Panc1 (cell line): Measurements from ENCODE around the gene TADA3. TPM values are rescaled to one million over a fixed set of nuclear protein-coding genes. Genes with fewer than 3 reads are reported as not detected.

Experiments used
- ATAC-seq: fragments of 200-7000 bp; cut with Tn5 transposase; 2 replicates; pipeline ENCODE4 v1.9.1; 2020; ENCODE audit warnings: mild to moderate bottlenecking, moderate library complexity
- BruUV-seq: library from RNA; stranded (reverse); fragments of 400-500 nt; replicated peaks from 2 replicates; lab custom pipeline; 2021; lab: Mats Ljungman, UMichigan
- CTCF ChIA-PET: fragments of 300-600 bp; sonication (Branson Sonifier 250); formaldehyde crosslinking; loops from one replicate; lab custom pipeline; 2022; ENCODE audit warnings: antibody characterized with exemption; lab: Charles Lee
- POLR2A ChIA-PET: fragments of 300-600 bp; sonication (Branson Sonifier 250); formaldehyde crosslinking; loops from one replicate; lab custom pipeline; 2022; ENCODE audit warnings: antibody characterized with exemption; lab: Charles Lee
- DNase-seq: peaks from one replicate; pipeline ENCODE4 v3.0.0-alpha.2; 2010; ENCODE audit warnings: low read depth, low spot score
- H3K27ac ChIP-seq: 2 replicates; pipeline ENCODE4 v1.5.1; 2011; ENCODE audit warnings: mild to moderate bottlenecking, low read length, inconsistent platforms
- H3K27me3 ChIP-seq: fragments of 200-500 bp; sonication (Bioruptor generic); 2 replicates; pipeline ENCODE4 v1.6.0; 2014; ENCODE audit warnings: low read length, inconsistent platforms; ENCODE audit not compliant: control insufficient read depth, insufficient read depth
- H3K36me3 ChIP-seq: fragments of 200-500 bp; sonication (Bioruptor generic); 2 replicates; pipeline ENCODE4 v1.5.1; 2014; ENCODE audit warnings: inconsistent platforms, mild to moderate bottlenecking, low read length, moderate library complexity; ENCODE audit not compliant: control insufficient read depth, insufficient read depth
- H3K4me1 ChIP-seq: 2 replicates; pipeline ENCODE4 v1.5.1; 2011; ENCODE audit warnings: inconsistent platforms, mild to moderate bottlenecking, low read length, moderate library complexity; ENCODE audit not compliant: control insufficient read depth, insufficient read depth
- H3K4me3 ChIP-seq, 2 experiments: 2 replicates each; pipeline ENCODE4 v1.5.1; 2011 to 2012; ENCODE audit warnings: low read depth in 2 of 2, low read length in 2 of 2, mild to moderate bottlenecking in 2 of 2, inconsistent platforms in 1 of 2, moderate library complexity in 1 of 2
- H3K9me3 ChIP-seq: fragments of 200-500 bp; sonication (Bioruptor generic); 2 replicates; pipeline ENCODE4 v1.5.1; 2014; ENCODE audit warnings: low read depth, mild to moderate bottlenecking, inconsistent platforms, low read length, moderate library complexity; ENCODE audit not compliant: control insufficient read depth, insufficient read depth
- POLR2AphosphoS5 ChIP-seq: IDR thresholded peaks from 2 replicates; pipeline ENCODE4 v1.6.1; 2012; ENCODE audit warnings: mild to moderate bottlenecking, low read depth, low read length, moderate library complexity
- SIN3A ChIP-seq: IDR thresholded peaks from 2 replicates; pipeline ENCODE4 v1.6.1; 2012; ENCODE audit warnings: low read depth, mild to moderate bottlenecking, low read length, moderate library complexity, borderline replicate concordance; ENCODE audit not compliant: insufficient read depth
- TCF7L2 ChIP-seq: IDR thresholded peaks from 2 replicates; pipeline ENCODE4 v1.6.1; 2011; ENCODE audit warnings: mild to moderate bottlenecking, low read depth, low read length, inconsistent platforms
- in situ Hi-C: cut with HindIII; loops from 2 replicates; pipeline ENCODE4 v1.10.0; 2016; ENCODE audit warnings: low sequenced_read_pairs, low pct_unique_long_range_greater_than_20kb
- intact Hi-C: fragments of 100-400 bp; cut with micrococcal nuclease; formaldehyde crosslinking; loops from one replicate; pipeline ENCODE4 v1.10.0; 2022; ENCODE audit not compliant: unreplicated experiment
- total RNA-seq: library from RNA; stranded (reverse); gene quantifications from one replicate; pipeline ENCODE4 v1.2.1, GENCODE V29; 2021; ENCODE audit not compliant: unreplicated experiment
- TF ChIP-seq, protein P1 (sequence below): fragments of 450-650 bp; IDR thresholded peaks from 2 replicates; pipeline ENCODE4 v1.5.1; 2017; ENCODE audit warnings: mild to moderate bottlenecking
- TF ChIP-seq, protein P2 (sequence below), 2 experiments: IDR thresholded peaks; 2 replicates each; pipeline ENCODE4 v1.6.1; 2011 to 2012; ENCODE audit warnings: low read depth in 2 of 2, control low read depth in 1 of 2, low read length in 1 of 2, mild to moderate bottlenecking in 1 of 2, moderate library complexity in 1 of 2; ENCODE audit not compliant: insufficient read depth in 1 of 2

TADA3 gene
- total RNA-seq, 1 experiment from 2014 or later: 61.3 TPM

DNA sequence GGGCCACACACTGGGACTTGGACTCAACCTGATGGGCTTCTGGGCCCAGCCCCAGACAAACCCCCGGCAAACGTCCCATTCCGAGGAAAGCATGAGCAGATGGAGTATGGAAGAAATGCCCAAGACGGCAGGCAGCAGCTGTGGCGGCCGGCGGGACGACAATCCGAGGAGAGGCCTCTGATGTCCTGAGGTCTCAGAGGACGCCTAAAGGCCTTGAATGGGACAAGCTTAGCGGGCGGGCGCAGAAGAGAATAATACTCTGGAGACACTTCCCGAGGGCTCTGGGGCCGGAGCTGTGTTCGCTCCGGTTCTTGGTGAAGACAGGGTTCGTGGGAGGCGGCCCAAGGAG lies 43.0 kb downstream of the TADA3 start:
- ChIA-PET POLR2A (interaction anchor here (0.5 to 0.9 kb wide), 3 partner anchors 12 to 865 kb away, joined by 3 to 10 read pairs (median 4); partner anchors contain the start of gene ARPC4), CTCF (interaction anchor here (1.0 kb wide), 1 partner anchor 22 kb away, joined by 3 read pairs; no protein-coding TSS in a partner anchor)
- no peaks in the 10 kb centered on the region for H3K9me3 ChIP-seq
- peaks cover 7% of the 10 kb centered on the region; the same call in 1 of the 2 replicates for H3K4me1 ChIP-seq
- H3K27me3 ChIP-seq: no peaks in the 10 kb centered on the region
- H3K27ac ChIP-seq: peak overlapping the region; percentile 88
- intact Hi-C loops: no loop called here
- TF ChIP-seq SIN3A: no peak
- TF ChIP-seq, protein P1, sequence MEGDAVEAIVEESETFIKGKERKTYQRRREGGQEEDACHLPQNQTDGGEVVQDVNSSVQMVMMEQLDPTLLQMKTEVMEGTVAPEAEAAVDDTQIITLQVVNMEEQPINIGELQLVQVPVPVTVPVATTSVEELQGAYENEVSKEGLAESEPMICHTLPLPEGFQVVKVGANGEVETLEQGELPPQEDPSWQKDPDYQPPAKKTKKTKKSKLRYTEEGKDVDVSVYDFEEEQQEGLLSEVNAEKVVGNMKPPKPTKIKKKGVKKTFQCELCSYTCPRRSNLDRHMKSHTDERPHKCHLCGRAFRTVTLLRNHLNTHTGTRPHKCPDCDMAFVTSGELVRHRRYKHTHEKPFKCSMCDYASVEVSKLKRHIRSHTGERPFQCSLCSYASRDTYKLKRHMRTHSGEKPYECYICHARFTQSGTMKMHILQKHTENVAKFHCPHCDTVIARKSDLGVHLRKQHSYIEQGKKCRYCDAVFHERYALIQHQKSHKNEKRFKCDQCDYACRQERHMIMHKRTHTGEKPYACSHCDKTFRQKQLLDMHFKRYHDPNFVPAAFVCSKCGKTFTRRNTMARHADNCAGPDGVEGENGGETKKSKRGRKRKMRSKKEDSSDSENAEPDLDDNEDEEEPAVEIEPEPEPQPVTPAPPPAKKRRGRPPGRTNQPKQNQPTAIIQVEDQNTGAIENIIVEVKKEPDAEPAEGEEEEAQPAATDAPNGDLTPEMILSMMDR: no peak
- no peak for TF ChIP-seq POLR2AphosphoS5
- TF ChIP-seq TCF7L2: no peak
- TF ChIP-seq, protein P2, sequence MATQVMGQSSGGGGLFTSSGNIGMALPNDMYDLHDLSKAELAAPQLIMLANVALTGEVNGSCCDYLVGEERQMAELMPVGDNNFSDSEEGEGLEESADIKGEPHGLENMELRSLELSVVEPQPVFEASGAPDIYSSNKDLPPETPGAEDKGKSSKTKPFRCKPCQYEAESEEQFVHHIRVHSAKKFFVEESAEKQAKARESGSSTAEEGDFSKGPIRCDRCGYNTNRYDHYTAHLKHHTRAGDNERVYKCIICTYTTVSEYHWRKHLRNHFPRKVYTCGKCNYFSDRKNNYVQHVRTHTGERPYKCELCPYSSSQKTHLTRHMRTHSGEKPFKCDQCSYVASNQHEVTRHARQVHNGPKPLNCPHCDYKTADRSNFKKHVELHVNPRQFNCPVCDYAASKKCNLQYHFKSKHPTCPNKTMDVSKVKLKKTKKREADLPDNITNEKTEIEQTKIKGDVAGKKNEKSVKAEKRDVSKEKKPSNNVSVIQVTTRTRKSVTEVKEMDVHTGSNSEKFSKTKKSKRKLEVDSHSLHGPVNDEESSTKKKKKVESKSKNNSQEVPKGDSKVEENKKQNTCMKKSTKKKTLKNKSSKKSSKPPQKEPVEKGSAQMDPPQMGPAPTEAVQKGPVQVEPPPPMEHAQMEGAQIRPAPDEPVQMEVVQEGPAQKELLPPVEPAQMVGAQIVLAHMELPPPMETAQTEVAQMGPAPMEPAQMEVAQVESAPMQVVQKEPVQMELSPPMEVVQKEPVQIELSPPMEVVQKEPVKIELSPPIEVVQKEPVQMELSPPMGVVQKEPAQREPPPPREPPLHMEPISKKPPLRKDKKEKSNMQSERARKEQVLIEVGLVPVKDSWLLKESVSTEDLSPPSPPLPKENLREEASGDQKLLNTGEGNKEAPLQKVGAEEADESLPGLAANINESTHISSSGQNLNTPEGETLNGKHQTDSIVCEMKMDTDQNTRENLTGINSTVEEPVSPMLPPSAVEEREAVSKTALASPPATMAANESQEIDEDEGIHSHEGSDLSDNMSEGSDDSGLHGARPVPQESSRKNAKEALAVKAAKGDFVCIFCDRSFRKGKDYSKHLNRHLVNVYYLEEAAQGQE (IDR thresholded peaks at IDR 0.05; ENCODE audit: insufficient read depth in 1 of 2, low read depth in 2 of 2, low read length in 1 of 2): no peak
- in situ Hi-C loops: no loop called here
- DNase-seq (no peak), ATAC-seq (peak; percentile 58)
- H3K36me3 ChIP-seq: peaks cover 2% of the 10 kb centered on the region
- peak overlapping the region; percentile 90 to 91 for H3K4me3 ChIP-seq
- no TSS peak for BruUV-seq

DNA sequence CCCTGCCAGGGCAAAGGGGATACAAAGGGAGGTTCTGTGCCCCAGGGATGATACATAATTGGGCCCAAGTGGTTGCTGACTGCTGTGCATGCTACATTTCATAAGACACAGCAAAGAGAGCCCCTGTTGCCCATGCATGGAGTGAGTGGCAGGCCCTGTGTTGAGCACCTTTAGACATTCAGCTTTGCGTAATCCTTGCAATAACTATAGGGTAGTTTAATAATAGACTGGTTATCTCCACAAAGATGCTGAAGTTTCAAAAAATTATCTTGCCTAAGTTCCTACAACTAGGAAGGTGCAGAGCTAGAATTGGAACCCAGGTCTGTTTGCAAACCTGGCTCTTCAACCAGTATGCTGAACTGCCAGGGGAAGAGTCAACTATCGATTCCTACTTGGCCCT lies 44.2 kb downstream of the TADA3 start:
- H3K36me3 ChIP-seq: peaks cover 2% of the 10 kb centered on the region
- TF ChIP-seq, protein P2 (IDR thresholded peaks at IDR 0.05; ENCODE audit: insufficient read depth in 1 of 2, low read depth in 2 of 2, low read length in 1 of 2): no peak
- TF ChIP-seq, protein P1: no peak
- TF ChIP-seq TCF7L2 (no peak), POLR2AphosphoS5 (no peak), SIN3A (no peak)
- in situ Hi-C loops (no loop called here), intact Hi-C loops (no loop called here)
- no peak overlapping the region for H3K27ac ChIP-seq
- ATAC-seq: no peak
- no peaks in the 10 kb centered on the region for H3K9me3 ChIP-seq
- peaks cover 7% of the 10 kb centered on the region; the same call in 1 of the 2 replicates for H3K4me1 ChIP-seq
- no TSS peak for BruUV-seq
- ChIA-PET CTCF (no interaction called here), POLR2A (no interaction called here)
- H3K27me3 ChIP-seq: no peaks in the 10 kb centered on the region
- DNase-seq: no peak
- no peak overlapping the region for H3K4me3 ChIP-seq
